ENCODE data around the gene PRDM16.
A peak's percentile ranks its signal among the peaks of the same experiment; 100 is the strongest.

Gene PRDM16

DNA sequence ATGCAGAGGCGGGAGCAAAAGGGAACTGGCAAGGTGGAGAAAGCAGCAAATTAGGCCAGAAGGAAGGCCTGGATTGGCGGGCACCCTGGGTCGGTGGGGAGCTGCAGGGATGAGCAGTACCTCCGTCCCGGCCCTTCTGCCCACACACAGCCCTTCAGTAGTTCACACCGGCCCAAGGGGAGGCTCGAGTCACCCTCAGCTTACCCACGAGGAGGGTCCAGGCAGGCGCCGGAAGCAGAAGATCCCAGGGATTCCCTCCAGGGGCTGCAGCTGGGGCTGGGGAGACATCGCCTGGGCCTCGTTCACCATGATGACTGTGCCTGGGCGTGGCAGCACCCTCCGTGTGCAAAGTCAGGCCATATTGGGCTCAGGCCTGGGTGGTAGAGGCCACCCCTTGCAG lies 190.0 kb downstream of the PRDM16 start:
- no peak overlapping the region for H3K4me3 Mint-ChIP-seq
- ATAC-seq (replicated peaks) (no peak), DNase-seq (no peak)
- H3K27ac Mint-ChIP-seq = no peak overlapping the region
- H3K9me3 Mint-ChIP-seq = peaks cover 5 to 6% of the 10 kb centered on the region in 2 donors
- H3K27me3 Mint-ChIP-seq = peaks cover 6 to 8% of the 10 kb centered on the region in 2 donors
- no peaks in the 10 kb centered on the region for H3K36me3 Mint-ChIP-seq
- H3K4me1 Mint-ChIP-seq = no peaks in the 10 kb centered on the region

DNA sequence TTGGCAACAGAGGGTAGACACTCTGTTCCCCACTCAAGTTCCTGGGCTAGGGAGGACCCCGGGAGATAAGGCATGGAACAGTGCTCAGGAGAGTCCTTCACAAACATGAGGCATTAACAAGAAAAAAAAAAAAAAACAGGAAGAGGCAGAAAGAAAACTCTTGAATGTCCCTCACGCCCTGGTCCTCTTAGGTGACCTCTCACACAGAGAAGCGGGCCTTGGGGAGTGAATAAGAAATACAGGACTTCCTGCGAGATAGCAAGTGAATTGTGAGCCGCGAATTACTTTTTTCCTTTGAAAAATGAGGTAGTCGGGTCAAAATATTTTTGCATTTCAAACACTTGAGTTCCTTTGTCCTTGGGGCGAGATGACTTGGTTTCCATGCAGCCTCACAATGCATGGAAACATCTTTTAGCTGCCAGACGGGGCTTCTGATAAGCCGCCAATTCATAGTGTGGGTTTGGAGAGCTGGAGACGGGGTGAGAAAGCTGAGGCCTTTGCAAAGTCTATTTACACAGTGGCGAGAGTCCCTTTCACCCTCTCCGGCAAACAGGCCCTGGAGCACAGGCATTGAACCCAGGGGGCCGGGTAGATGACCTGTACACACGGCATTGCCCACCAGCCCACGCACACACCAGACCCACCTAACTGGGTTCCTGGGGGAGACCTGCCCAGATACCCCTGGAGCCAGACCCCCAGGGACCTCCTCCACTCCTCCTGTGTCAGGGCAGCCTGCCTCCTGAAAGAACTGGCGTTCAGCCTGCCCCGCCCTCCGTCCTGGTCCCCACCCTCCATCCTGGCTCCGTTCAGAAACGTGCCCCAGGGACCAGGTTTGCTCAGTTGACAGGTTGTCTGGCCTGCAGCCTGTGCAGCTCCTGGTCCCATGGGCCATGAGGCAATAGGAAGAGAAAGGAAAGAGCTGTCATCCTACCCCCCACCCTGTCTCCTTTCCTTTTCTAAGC lies 192.3 kb downstream of the PRDM16 start:
- Mint-ChIP-seq H3K36me3 (no peaks in the 10 kb centered on the region), H3K9me3 (peaks cover 5 to 6% of the 10 kb centered on the region in 2 donors), H3K27me3 (peaks cover 6 to 15% of the 10 kb centered on the region in 2 donors), H3K4me3 (no peak overlapping the region), H3K27ac (no peak overlapping the region), H3K4me1 (no peaks in the 10 kb centered on the region)
- ATAC-seq (replicated peaks) (no peak), DNase-seq (no peak)

- H3K27me3 Mint-ChIP-seq = peaks cover 6 to 15% of the 10 kb centered on the region in 2 donors
- ATAC-seq (replicated peaks) (no peak), DNase-seq (no peak)
- H3K9me3 Mint-ChIP-seq = peaks cover 5% of the 10 kb centered on the region in 2 donors
- H3K4me1 Mint-ChIP-seq = no peaks in the 10 kb centered on the region
- no peak overlapping the region for H3K4me3 Mint-ChIP-seq
- no peak overlapping the region for H3K27ac Mint-ChIP-seq
- H3K36me3 Mint-ChIP-seq = no peaks in the 10 kb centered on the region
These were observed 193.1 kb downstream of the PRDM16 start for GRCh38 chr1:3261969-3262579.

GRCh38 chr1:3262681-3263286 lies 193.8 kb downstream of the PRDM16 start:
- H3K27me3 Mint-ChIP-seq = peaks cover 6 to 15% of the 10 kb centered on the region in 2 donors
- peaks cover 4 to 5% of the 10 kb centered on the region in 2 donors for H3K9me3 Mint-ChIP-seq
- ATAC-seq (replicated peaks) (no peak), DNase-seq (no peak)
- H3K4me3 Mint-ChIP-seq = no peak overlapping the region
- no peaks in the 10 kb centered on the region for H3K4me1 Mint-ChIP-seq
- H3K27ac Mint-ChIP-seq = no peak overlapping the region
- H3K36me3 Mint-ChIP-seq = no peaks in the 10 kb centered on the region

- no peak for ATAC-seq (replicated peaks)
- peaks cover 4 to 5% of the 10 kb centered on the region in 2 donors for H3K9me3 Mint-ChIP-seq
- H3K36me3 Mint-ChIP-seq = no peaks in the 10 kb centered on the region
These were observed 194.8 kb downstream of the PRDM16 start for GRCh38 chr1:3263790-3264189.

DNA sequence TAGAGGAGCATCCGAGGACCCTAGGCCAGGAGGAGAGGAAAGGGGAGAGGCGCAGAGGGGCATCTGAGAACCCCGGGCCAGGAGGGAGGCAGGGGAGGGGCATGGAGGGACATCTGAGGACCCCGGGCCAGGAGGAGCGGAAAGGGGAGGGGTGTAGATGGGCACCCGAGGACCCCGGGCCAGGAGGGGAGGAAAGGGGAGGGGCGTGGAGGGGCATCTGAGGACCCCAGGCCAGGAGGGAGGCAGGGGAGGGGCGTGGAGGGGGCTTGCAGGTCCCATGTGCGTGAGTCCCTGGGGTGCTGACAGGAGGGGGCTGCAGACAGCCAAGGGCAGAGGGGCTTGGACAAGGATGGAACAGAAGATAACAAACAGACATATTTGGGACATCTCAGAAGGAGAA lies 195.5 kb downstream of the PRDM16 start:
- ATAC-seq (replicated peaks) = no peak

More at GRCh38 chr1:3263790-3264189, 194.8 kb downstream of the PRDM16 start:
- DNase-seq = no peak
- Mint-ChIP-seq H3K4me1 (no peaks in the 10 kb centered on the region), H3K27me3 (peaks cover 2 to 10% of the 10 kb centered on the region in 2 donors), H3K27ac (no peak overlapping the region), H3K4me3 (no peak overlapping the region)

DNA sequence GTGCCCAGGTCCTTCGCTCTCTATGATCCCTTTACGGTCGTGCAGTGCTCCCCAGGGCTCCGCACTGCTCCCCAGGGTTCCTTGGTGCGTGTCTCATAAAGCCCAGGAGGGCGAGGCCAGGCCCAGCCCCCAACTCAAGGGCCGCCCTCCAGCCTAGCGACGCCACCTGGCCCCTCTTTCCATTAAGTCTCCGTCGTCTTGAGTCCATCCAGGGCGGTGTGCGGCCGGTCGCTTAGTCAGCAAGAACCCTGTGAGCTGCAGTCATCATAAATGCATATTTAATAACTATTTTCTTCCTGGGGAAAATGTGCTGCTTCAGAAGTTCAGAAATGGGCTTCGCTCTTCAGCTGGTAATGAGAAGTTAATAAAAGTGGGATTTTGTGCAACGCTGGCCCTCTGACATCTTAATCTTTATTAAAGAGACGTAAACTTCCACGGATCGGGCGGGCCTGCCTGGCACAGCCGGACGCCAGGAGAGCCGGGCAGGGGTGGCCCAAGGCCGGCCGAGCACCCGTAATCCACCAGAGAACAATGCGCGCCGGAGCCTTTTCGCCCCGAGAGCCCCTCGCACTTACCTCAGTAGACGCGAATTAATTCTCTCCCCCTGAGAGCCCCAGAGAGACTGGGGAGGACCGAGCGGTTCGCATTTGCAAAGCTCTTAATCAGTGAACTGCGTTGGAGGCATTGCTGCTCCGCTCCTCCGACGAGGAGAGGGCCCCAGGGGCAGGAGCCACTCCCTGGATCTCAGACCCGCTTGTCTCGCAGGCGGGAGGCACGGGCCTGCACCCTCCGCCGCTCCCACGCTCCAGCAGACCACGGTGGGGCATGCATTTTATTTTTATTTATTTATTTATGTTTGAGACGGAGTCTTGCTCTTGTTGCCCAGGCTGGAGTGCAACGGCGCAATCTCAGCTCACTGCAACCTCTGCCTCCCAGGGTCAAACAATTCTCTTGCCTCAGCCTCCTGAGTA lies 197.1 kb downstream of the PRDM16 start:
- no peak overlapping the region for H3K27ac Mint-ChIP-seq
- peaks cover 8% of the 10 kb centered on the region in 2 donors for H3K9me3 Mint-ChIP-seq
- H3K36me3 Mint-ChIP-seq = no peaks in the 10 kb centered on the region

More for the DNA sequence above, 195.5 kb downstream of the PRDM16 start:
- no peaks in the 10 kb centered on the region for H3K36me3 Mint-ChIP-seq
- H3K27ac Mint-ChIP-seq = no peak overlapping the region
- no peaks in the 10 kb centered on the region for H3K4me1 Mint-ChIP-seq
- H3K4me3 Mint-ChIP-seq = no peak overlapping the region
- no peak for DNase-seq
- H3K9me3 Mint-ChIP-seq = peaks cover 8 to 12% of the 10 kb centered on the region in 2 donors
- H3K27me3 Mint-ChIP-seq = peaks cover 0 to 10% of the 10 kb centered on the region in 2 donors

GRCh38 chr1:3266870-3267549 lies 198.0 kb downstream of the PRDM16 start:
- ATAC-seq (replicated peaks) = no peak
- Mint-ChIP-seq H3K36me3 (no peaks in the 10 kb centered on the region), H3K9me3 (peaks cover 8% of the 10 kb centered on the region in 2 donors), H3K4me1 (no peaks in the 10 kb centered on the region), H3K4me3 (no peak overlapping the region), H3K27ac (no peak overlapping the region), H3K27me3 (peaks cover 0 to 10% of the 10 kb centered on the region in 2 donors)
- no peak for DNase-seq

More for the DNA sequence above, 197.1 kb downstream of the PRDM16 start:
- DNase-seq (no peak), ATAC-seq (replicated peaks) (no peak)
- peaks cover 0 to 10% of the 10 kb centered on the region in 2 donors for H3K27me3 Mint-ChIP-seq
- H3K4me1 Mint-ChIP-seq = no peaks in the 10 kb centered on the region
- no peak overlapping the region for H3K4me3 Mint-ChIP-seq

DNA sequence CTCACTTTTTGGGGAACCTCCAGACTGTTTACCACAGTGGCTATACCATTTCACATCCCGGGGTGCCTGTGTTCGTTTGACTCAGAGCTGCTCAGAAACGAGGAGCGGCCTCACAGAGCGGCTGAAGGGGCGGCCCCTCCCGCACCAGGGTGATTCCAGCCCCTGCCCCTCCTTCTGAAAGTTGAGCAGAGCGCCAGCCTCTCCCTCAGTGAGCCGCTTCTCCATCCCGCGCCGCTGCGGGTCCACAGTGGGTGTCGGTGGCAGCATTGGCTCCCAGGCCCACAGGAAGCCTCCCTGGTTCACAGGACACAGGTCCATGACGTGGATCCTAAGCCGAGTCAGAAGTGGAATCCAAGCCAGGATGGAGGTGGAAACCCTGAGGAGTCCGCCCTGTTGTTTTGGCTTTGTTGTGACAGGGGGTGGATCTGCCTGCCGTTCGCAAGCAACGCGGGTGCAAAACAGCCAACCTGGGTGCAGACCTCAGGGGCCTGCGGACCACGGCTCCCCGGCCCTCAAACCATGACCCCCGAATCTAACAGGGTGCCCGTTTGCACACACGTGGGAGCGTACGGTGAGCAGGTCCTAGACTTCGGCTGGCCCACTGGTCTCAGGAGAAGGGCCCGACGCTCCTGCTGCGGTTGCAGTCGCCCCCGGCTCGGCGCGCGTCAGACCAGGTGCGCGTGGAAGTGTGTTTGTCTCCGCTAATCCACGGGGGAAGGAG lies 198.7 kb downstream of the PRDM16 start:
- H3K4me1 Mint-ChIP-seq = no peaks in the 10 kb centered on the region
- peaks cover 0 to 10% of the 10 kb centered on the region in 2 donors for H3K27me3 Mint-ChIP-seq
- no peaks in the 10 kb centered on the region for H3K36me3 Mint-ChIP-seq
- ATAC-seq (replicated peaks) (no peak), DNase-seq (no peak)
- peaks cover 8% of the 10 kb centered on the region in 2 donors for H3K9me3 Mint-ChIP-seq
- H3K27ac Mint-ChIP-seq = no peak overlapping the region
- H3K4me3 Mint-ChIP-seq = no peak overlapping the region

DNA sequence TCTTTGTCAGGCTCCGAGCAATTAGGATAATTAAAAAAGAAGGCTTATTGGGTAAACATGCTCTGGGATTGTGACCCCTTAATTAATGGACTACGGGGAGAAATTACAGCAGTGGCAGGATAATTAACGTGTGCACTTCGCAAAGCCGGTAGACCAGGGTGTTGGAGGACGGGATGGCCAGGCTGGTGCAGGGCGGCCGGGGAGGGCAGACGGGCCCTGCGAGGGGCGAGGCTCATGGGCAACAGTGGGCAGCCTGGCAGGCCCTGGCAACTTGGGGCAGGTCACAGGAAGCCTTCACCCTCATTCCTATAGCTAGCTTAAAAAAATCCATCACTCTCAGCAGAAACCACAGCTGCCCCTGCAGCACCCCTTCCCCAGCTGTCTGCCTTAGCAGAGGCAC lies 199.3 kb downstream of the PRDM16 start:
- H3K27me3 Mint-ChIP-seq = peaks cover 0 to 10% of the 10 kb centered on the region in 2 donors
- DNase-seq (no peak), ATAC-seq (replicated peaks) (no peak)
- no peaks in the 10 kb centered on the region for H3K4me1 Mint-ChIP-seq
- H3K9me3 Mint-ChIP-seq = peaks cover 8% of the 10 kb centered on the region in 2 donors
- no peak overlapping the region for H3K27ac Mint-ChIP-seq
- no peaks in the 10 kb centered on the region for H3K36me3 Mint-ChIP-seq
- H3K4me3 Mint-ChIP-seq = no peak overlapping the region

DNA sequence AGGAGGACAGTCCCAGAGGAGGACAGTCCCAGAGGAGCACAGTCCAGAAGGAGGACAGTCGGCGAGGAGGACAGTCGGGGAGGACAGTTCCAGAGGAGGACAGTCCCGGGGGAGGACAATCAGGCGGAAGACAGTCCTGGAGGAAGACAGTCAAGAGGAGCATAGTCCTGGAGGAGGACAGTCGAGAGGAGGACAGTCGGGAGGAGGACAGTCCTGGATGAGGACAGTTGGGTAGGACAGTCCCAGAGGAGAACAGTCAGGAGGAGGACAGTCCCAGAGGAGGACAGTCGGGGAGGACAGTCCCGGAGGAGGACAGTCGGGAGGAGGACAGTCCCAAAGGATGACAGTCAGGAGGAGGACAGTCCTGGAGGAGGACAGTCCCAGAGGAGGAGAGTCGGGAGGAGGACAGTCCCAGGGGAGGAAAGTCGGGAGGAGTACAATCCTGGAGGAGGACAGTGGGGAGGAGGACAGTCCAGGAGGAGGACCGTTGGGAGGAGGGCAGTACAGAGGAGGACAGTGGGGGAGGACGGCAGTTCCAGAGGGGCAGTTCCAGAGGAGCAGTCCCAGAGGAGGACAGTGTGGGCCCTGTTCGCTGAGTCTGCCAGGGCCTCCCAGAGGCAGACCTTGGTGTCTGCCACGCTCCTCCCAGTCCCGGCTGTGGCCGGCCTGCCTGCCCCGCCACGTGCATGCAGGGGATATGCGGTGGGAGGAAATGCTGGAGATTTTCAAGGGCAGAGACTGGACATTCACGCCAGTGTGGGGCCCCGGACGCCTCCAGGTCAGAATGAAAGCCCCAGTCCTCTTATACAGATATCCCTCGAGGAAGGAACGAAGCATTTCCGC lies 201.6 kb downstream of the PRDM16 start:
- Mint-ChIP-seq H3K4me3 (no peak overlapping the region), H3K4me1 (no peaks in the 10 kb centered on the region), H3K9me3 (peaks cover 8% of the 10 kb centered on the region in 2 donors), H3K36me3 (no peaks in the 10 kb centered on the region), H3K27ac (no peak overlapping the region), H3K27me3 (no peaks in the 10 kb centered on the region)
- DNase-seq = no peak
- ATAC-seq (replicated peaks) = peak in 1 of 2 donors; percentile 38

DNA sequence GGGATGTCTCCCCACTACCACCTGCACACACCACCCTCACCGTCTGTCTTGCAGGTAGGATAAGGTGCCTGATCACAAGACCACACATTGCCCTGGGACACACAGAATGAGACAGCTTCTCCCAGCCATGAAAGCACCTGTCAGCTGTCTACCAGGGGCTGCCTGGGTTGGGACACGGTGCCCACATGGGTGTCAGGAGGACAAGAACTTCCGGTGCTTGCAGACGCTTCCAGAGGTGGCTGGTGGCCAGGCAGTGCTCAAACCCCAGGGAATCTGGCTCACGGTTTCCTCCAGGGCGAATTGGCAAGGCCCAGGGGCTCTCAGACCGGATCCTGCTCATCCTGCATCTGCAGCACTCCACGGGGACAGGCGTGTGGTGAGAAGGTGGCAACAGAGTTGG lies 202.9 kb downstream of the PRDM16 start:
- no peak overlapping the region for H3K27ac Mint-ChIP-seq
- H3K4me1 Mint-ChIP-seq = no peaks in the 10 kb centered on the region
- no peak for DNase-seq
- H3K9me3 Mint-ChIP-seq = peaks cover 8% of the 10 kb centered on the region in 2 donors
- peak in 1 of 2 donors; percentile 10 for ATAC-seq (replicated peaks)
- no peaks in the 10 kb centered on the region for H3K27me3 Mint-ChIP-seq
- H3K36me3 Mint-ChIP-seq = no peaks in the 10 kb centered on the region
- no peak overlapping the region for H3K4me3 Mint-ChIP-seq

Data from stimulated activated naive B cell treated with anti-CD40 and anti-IgM and Interleukin-4, amounts not matched to agents 10 μg/mL and 1 μg/mL and 100 μg/mL, for 72 hours (primary cell).